Fibroblast of mammary gland (primary cell): ENCODE measurements around the gene LHFPL3.

Experiments used
- DNase-seq: peaks from one replicate; pipeline ENCODE4 v3.0.0-alpha.2; 2010; ENCODE audit warnings: low read depth
- H3K4me3 ChIP-seq: 2 replicates; pipeline ENCODE4 v1.5.1; 2011; ENCODE audit warnings: low read depth, mild to moderate bottlenecking, low read length, moderate library complexity; ENCODE audit not compliant: control insufficient read depth
- CTCF ChIP-seq: conservative IDR thresholded peaks from 2 replicates; pipeline ENCODE4 v1.5.1; 2011; ENCODE audit warnings: low read depth, low read length, inconsistent platforms; ENCODE audit not compliant: control insufficient read depth, insufficient read depth

LHFPL3 gene

GRCh38 chr7:104809906-104810305 is 481.5 kb downstream of the LHFPL3 start:
- no peak for TF ChIP-seq CTCF
- DNase-seq, result no peak
- no peak overlapping the region for H3K4me3 ChIP-seq

- no peak overlapping the region for H3K4me3 ChIP-seq
- DNase-seq, result no peak
- no peak for TF ChIP-seq CTCF
Measured at GRCh38 chr7:104814126-104814525, 485.7 kb downstream of the LHFPL3 start.

- no peak overlapping the region for H3K4me3 ChIP-seq
- TF ChIP-seq CTCF, result no peak
- DNase-seq, result no peak
Measured at GRCh38 chr7:104814671-104815400, 486.4 kb downstream of the LHFPL3 start.

- no peak for TF ChIP-seq CTCF
- H3K4me3 ChIP-seq, result no peak overlapping the region
- DNase-seq, result no peak
Measured at GRCh38 chr7:104816537-104816936, 488.1 kb downstream of the LHFPL3 start.

GRCh38 chr7:104818961-104819880 is 490.8 kb downstream of the LHFPL3 start:
- no peak overlapping the region for H3K4me3 ChIP-seq
- no peak for DNase-seq
- TF ChIP-seq CTCF, result no peak

GRCh38 chr7:104820836-104821535 is 492.6 kb downstream of the LHFPL3 start:
- no peak for DNase-seq
- TF ChIP-seq CTCF, result no peak
- no peak overlapping the region for H3K4me3 ChIP-seq
